Activated CD4-positive, alpha-beta T cell treated with anti-CD3 and anti-CD28 coated beads for 36 hours (primary cell): ENCODE data around the gene SURF6. TPM values are rescaled to one million over a fixed set of nuclear protein-coding genes. Genes with fewer than 3 reads are reported as not detected.
"Not testable (repeated sequence)": the region's sequence is repeated elsewhere in the genome, so short reads cannot be mapped to it uniquely, and the experiment has no call there.

Source experiments
- ATAC-seq: fragments of 200-7000 bp; cut with Tn5 transposase; one replicate; pipeline ENCODE4 v1.10.0; 2021; ENCODE audit warnings: mild to moderate bottlenecking, moderate library complexity
- CTCF ChIA-PET: fragments of 350-600 bp; sonication (Branson Sonifier 250); formaldehyde crosslinking; loops from one replicate; lab custom pipeline; 2021; ENCODE audit warnings: antibody characterized with exemption; lab: Charles Lee
- POLR2A ChIA-PET: fragments of 350-600 bp; sonication (Branson Sonifier 250); formaldehyde crosslinking; loops from one replicate; lab custom pipeline; 2021; ENCODE audit warnings: antibody characterized with exemption, inconsistent platforms; lab: Charles Lee
- DNase-seq: peaks from one replicate; pipeline ENCODE4 v3.0.0-alpha.2; 2020
- H3K27ac Mint-ChIP-seq: one replicate; pipeline ENCODE4 v1.8.0; 2021; ENCODE audit warnings: mixed read lengths
- H3K27me3 Mint-ChIP-seq: one replicate; pipeline ENCODE4 v1.8.0; 2021; ENCODE audit warnings: mixed read lengths
- H3K36me3 Mint-ChIP-seq: one replicate; pipeline ENCODE4 v1.8.0; 2021; ENCODE audit warnings: low read depth, mixed read lengths
- H3K4me1 Mint-ChIP-seq: one replicate; pipeline ENCODE4 v1.8.0; 2021; ENCODE audit warnings: mixed read lengths
- H3K4me3 Mint-ChIP-seq: one replicate; pipeline ENCODE4 v1.8.0; 2021; ENCODE audit warnings: mild to moderate bottlenecking, moderate library complexity, mixed read lengths
- H3K9me3 Mint-ChIP-seq: one replicate; pipeline ENCODE4 v1.8.0; 2021; ENCODE audit warnings: low read depth, mixed read lengths
- intact Hi-C, 2 experiments: fragments of 100-400 bp; cut with DNase I in 1 of 2; cut with micrococcal nuclease in 1 of 2; formaldehyde crosslinking; loops; one replicate each; pipeline versions ENCODE4 v1.14.2 to v1.15.1; 2022 to 2024; cut with DNase I, micrococcal nuclease
- total RNA-seq, 2 experiments: library from RNA; stranded (reverse); gene quantifications; one replicate each; pipeline ENCODE4 v1.2.3, GENCODE V29; 2021

The SURF6 gene
- total RNA-seq, 2 experiments from 2014 or later = 22.4 to 24.3 TPM

DNA sequence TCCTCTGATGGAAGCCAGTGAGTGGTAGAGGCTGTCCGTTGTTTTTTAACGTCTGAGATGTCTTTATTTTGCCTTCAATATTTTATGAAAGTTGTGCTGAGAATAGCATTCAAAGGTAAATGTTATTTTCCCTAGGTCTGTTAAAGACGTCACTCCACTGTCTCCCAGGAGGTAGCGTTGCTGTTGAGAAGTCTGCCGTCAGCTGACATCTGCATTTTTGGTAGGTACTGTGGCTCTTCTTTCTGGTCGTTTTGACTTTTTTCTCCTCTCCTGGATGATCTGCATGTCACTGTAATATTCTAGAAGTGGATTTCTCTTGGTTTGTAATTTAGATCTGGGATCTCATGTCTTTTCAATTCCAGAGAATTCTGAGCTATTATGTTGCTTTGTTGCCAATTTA lies 26.4 kb downstream of the SURF6 start:
- CTCF ChIA-PET = no interaction called here
- no peaks in the 10 kb centered on the region for H3K27me3 Mint-ChIP-seq
- no peak for DNase-seq
- ATAC-seq = no peak
- H3K4me1 Mint-ChIP-seq = no peaks in the 10 kb centered on the region
- H3K27ac Mint-ChIP-seq = no peak overlapping the region
- no peak overlapping the region for H3K4me3 Mint-ChIP-seq
- POLR2A ChIA-PET = no interaction called here
- H3K9me3 Mint-ChIP-seq = no peaks in the 10 kb centered on the region
- intact Hi-C loops = no loop called here
- H3K36me3 Mint-ChIP-seq = no peaks in the 10 kb centered on the region

DNA sequence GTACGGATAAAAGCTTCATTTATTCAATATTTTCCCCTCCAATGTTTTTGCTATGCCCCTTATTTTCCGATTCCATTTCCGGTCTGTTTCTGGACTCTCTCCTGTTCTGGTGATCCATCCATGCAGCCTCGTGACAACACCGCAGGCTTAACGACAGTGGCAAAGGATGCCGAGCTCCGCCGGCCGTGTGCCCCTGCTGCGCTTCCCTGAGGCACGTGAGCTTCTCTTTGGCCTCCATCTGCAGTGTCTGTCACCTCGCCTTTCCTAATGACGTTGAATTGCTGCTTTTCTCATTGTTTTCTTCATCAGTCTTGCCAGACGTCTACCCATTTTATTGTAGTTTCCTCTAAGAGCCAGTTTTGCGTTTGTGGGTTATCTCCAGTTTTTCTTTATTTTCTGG lies 28.7 kb downstream of the SURF6 start:
- ChIA-PET CTCF (interaction anchor here (0.7 kb wide), 1 partner anchor 9 kb away, joined by 3 read pairs; no protein-coding TSS in a partner anchor), POLR2A (no interaction called here)
- Mint-ChIP-seq H3K9me3 (no peaks in the 10 kb centered on the region), H3K27me3 (no peaks in the 10 kb centered on the region), H3K4me3 (no peak overlapping the region), H3K4me1 (no peaks in the 10 kb centered on the region), H3K27ac (no peak overlapping the region), H3K36me3 (no peaks in the 10 kb centered on the region)
- intact Hi-C loops = no loop called here
- ATAC-seq = no peak
- DNase-seq = no peak

DNA sequence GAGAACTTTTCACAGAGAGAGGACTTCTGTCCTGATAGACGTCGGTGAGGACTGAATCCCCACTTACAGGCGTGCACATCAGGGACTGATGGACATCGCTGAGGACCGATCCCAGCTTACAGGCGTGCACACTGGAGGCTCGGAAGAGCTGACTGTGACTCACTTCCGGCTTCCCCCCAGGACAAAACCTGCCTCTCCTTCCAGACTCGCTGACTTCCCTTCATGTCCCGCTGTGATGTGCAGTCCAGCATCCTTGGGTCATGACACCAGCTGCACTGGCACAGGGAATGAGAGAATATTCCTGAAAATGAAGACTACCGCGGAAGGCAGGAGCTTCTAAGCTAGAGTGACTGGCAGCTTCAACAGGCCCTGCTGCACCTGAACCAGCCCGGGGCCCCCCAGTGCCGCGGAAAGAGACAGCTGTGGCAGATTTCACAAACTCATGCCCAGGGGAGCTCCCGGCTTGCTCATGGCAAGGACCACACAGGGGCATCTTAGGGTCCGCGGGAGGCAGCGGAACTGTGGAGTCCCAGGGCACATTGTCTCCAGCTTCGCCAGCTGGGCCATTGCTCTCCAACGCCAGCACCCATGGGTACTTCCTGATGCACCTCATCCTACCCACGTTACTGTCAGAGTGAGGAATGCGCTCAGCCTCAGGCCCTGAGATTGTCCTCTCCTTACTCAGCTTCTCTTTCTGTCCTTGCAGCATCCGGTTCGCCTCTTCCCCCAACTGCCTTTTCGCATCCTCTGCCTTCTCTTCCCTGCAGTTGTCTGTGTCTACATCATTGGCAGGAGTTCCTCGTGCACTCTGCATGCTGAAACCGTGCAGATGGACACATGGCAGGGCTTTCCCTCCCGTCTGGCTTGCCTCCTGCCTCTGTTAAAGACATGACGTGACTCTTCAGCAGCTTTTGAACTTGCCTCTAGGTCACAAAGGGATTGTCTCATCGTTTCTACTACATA lies 29.5 kb downstream of the SURF6 start:
- H3K36me3 Mint-ChIP-seq = no peaks in the 10 kb centered on the region

DNA sequence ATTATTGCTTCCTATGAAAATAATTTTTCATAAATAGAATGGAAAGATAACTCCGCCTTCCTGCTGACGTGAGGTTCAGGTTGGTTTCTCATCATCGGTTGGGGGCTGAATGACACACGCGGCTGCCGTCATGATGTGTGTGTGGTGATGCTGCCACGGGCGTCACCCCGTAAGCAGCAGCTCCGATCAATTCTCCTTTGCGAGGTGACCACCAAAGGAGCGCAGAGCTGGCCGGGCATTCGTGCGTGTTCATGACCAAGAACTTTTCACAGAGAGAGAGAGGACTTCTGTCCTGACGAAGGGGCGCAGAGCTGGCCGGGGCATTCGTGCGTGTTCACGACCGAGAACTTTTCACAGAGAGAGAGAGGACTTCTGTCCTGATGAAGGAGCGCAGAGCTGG lies 30.3 kb downstream of the SURF6 start:
- Mint-ChIP-seq H3K4me3 (no peak overlapping the region), H3K36me3 (no peaks in the 10 kb centered on the region), H3K27ac (no peak overlapping the region), H3K4me1 (no peaks in the 10 kb centered on the region), H3K9me3 (no peaks in the 10 kb centered on the region), H3K27me3 (no peaks in the 10 kb centered on the region)
- ATAC-seq (no peak), DNase-seq (no peak)
- intact Hi-C loops = no loop called here
- ChIA-PET CTCF (no interaction called here), POLR2A (no interaction called here)

More for the DNA sequence above, 29.5 kb downstream of the SURF6 start:
- Mint-ChIP-seq H3K27me3 (no peaks in the 10 kb centered on the region), H3K27ac (no peak overlapping the region), H3K4me1 (no peaks in the 10 kb centered on the region), H3K4me3 (no peak overlapping the region), H3K9me3 (no peaks in the 10 kb centered on the region)
- intact Hi-C loops = no loop called here
- CTCF ChIA-PET = interaction anchor here (0.6 to 0.9 kb wide), 3 partner anchors 10 to 436 kb away, joined by 3 read pairs; no protein-coding TSS in a partner anchor
- POLR2A ChIA-PET = interaction anchor here (0.5 kb wide), 1 partner anchor 219 kb away, joined by 3 read pairs; no protein-coding TSS in a partner anchor
- ATAC-seq (no peak), DNase-seq (no peak)

DNA sequence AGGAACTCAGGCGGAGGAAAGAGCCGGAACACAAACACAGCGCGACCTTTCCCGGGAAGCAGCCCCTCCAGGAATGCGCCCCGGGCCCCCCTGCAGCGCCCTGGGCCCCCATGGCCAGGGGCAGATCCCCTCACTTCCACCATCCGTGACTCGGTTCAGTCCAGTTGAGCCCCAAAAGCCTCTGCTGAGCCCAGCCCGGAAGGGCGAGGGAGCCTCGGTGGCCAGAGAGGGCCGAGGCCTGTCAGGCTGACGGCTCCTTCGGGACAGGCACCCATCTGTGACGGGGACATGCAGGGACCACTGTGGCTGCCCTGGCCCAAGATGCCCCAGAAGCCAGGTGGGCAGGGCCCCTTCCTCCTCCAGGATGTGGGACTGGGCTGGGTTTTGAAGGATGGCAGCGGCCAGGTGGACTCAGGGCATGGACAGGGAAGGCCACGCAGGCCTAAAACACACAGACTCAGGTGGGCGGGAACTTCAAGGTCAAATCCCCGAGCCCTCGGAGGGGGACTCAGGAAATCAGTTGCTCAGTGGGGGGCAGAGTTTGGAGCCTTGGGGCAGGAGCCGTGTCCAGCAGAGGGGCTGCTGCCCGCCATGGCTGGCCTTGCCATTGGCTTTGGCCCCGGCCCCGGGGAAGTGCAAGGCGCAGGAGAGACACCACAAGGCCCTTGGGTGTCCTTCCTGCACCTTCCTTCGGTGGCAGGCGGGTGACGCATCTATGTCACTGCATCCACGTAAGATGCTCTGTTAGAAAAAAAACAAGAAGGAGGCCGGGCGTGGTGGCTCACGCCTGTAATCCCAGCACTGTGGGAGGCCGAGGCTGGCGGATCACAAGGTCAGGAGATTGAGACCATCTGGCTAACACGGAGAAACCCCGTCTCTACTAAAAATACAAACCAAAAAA lies 31.3 kb downstream of the SURF6 start:
- ATAC-seq (no peak), DNase-seq (no peak)
- ChIA-PET CTCF (no interaction called here), POLR2A (interaction anchor here (0.7 kb wide), 1 partner anchor 119 kb away, joined by 3 read pairs; no protein-coding TSS in a partner anchor)
- intact Hi-C loops = no loop called here
- Mint-ChIP-seq H3K4me1 (no peaks in the 10 kb centered on the region), H3K27me3 (no peaks in the 10 kb centered on the region), H3K27ac (no peak overlapping the region), H3K9me3 (no peaks in the 10 kb centered on the region), H3K36me3 (no peaks in the 10 kb centered on the region), H3K4me3 (no peak overlapping the region)

DNA sequence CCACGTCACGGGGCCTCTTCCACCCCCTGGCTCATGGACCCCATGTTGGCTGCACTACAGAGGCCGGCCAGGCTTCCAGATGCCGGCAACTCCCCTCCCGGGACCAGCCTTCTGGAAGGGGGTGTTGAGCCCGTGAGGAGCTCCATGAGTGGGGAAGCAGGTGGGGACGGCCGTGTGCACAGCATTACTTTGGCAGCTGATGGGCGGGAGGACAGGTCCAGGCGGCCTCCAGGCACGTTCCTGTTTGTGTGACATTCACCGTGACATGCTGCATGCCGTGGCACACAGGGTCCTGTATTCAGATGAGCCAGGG lies 31.9 kb downstream of the SURF6 start:
- ChIA-PET CTCF (no interaction called here), POLR2A (no interaction called here)
- H3K4me3 Mint-ChIP-seq = no peak overlapping the region
- intact Hi-C loops = no loop called here
- no peak overlapping the region for H3K27ac Mint-ChIP-seq
- no peak for ATAC-seq
- peaks cover 3% of the 10 kb centered on the region for H3K27me3 Mint-ChIP-seq
- H3K9me3 Mint-ChIP-seq = no peaks in the 10 kb centered on the region
- DNase-seq = no peak
- no peaks in the 10 kb centered on the region for H3K4me1 Mint-ChIP-seq
- no peaks in the 10 kb centered on the region for H3K36me3 Mint-ChIP-seq

DNA sequence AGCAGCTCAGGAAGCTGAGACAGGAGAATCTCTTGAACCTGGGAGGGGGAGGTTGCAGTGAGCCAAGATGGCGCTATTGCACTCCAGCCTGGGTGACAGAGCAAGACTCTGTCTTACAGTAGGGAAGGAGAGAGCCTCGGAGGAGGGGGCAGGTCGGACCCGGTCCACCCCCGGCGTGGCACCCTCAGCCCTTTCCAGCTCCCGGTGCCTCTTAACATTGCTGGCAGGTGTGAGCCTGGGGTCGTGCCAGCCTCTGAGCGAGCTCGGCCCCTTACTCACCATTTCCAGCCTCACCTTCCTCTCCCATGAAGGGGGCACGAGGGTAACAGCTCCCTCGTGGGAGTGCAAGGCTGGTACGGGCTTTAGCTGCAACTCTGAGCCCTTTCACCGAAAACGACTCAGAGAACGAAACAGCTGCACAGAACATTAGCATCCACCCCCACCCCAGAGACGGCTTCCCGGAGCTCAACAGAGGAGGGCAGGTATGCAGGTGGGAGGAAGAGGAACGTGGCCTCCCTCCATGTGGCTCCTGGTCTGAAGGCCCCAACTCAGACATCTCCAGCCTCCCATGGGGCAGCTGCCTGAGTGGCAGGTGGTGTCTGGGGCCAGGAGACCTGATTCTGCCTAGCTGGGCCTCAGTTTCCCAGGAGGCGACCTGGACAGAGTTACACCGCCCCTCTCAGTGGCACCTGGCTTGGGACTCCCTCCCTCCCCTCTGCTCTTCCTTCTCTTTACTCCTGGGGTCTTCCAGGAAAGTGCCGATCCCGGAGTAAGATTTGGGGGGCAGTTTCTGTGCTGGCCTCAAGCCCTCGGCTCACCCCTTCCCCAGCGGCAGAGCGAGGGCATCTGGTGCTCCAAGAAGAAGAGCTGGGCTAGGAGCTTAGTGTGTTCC lies 32.5 kb downstream of the SURF6 start:
- CTCF ChIA-PET = no interaction called here

DNA sequence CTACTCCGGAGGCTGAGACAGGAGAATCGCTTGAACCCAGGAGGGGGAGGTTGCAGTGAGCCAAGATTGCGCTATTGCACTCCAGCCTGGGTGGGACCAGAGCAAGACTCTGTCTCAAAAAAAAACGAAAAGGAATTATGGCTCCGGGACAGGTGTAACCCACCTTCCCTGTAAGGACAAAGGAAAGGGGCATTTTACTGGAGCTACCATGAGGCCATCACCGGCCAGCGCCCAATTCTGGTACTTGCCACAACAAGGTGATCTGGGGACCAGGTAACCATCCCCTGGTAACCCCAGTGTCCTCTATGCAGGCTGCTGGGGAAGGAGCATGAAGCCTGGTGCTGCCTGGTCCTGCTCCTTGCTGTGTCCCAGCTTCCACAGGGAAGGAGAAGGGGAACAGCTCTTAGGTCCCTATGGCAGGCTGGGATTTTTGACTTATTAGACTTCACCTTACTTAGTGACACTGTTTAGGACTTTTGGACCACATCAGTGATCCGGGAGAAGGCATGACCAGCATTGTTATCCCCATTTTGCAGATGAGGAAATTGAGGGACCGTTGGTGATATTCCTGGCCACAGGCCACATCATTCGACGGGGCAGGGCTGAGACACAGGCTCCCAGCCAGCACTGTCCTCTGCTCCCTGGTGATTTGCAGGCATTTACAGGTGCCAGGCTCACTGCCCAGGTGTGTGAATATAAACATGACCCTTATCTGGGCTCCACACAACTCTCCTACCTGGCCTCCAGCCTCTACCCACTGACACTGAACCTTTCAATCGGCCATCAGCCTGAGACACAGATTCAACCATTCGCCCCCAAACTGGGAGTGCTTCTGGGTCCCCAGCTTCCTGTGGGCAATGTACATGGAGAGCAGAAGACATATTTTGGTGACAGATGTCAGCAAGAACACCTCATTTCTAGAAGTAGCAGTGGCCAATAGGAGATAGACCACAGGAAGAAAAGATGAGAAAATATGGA lies 34.4 kb downstream of the SURF6 start:
- ChIA-PET POLR2A (no interaction called here), CTCF (interaction anchor here (0.7 kb wide), 1 partner anchor 114 kb away, joined by 4 read pairs; no protein-coding TSS in a partner anchor)
- ATAC-seq (no peak), DNase-seq (no peak)
- H3K4me1 Mint-ChIP-seq = no peaks in the 10 kb centered on the region
- peaks cover 3% of the 10 kb centered on the region for H3K27me3 Mint-ChIP-seq
- H3K4me3 Mint-ChIP-seq = no peak overlapping the region
- H3K27ac Mint-ChIP-seq = no peak overlapping the region
- H3K9me3 Mint-ChIP-seq = no peaks in the 10 kb centered on the region
- intact Hi-C loops = no loop called here
- no peaks in the 10 kb centered on the region for H3K36me3 Mint-ChIP-seq

More for the DNA sequence above, 32.5 kb downstream of the SURF6 start:
- DNase-seq (no peak), ATAC-seq (no peak)
- intact Hi-C loops = no loop called here
- no peak overlapping the region for H3K27ac Mint-ChIP-seq
- H3K27me3 Mint-ChIP-seq = peaks cover 3% of the 10 kb centered on the region
- no peaks in the 10 kb centered on the region for H3K36me3 Mint-ChIP-seq
- POLR2A ChIA-PET = no interaction called here
- H3K4me1 Mint-ChIP-seq = no peaks in the 10 kb centered on the region
- H3K9me3 Mint-ChIP-seq = no peaks in the 10 kb centered on the region
- H3K4me3 Mint-ChIP-seq = no peak overlapping the region

DNA sequence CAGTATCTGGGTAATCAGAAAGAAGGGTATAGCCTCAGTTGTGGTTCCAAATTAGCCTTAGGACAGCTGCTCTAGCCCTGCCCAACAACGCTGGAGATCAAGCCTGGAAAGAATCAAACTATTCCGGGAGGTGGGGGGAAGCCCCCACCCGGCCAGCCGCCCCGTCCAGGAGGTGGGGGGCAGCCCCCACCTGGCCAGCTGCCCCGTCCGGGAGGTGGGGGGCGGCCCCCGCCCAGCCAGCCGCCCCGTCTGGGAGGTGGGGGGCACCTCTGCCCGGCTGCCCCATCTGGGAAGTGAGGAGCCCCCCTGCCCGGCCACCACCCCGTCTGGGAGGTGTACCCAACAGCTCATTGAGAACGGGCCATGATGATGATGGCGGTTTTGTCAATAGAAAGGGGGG lies 36.0 kb downstream of the SURF6 start:
- H3K9me3 Mint-ChIP-seq, DNase-seq, intact Hi-C loops, H3K4me1 Mint-ChIP-seq, H3K4me3 Mint-ChIP-seq, H3K36me3 Mint-ChIP-seq, H3K27ac Mint-ChIP-seq, POLR2A ChIA-PET, CTCF ChIA-PET, ATAC-seq, H3K27me3 Mint-ChIP-seq: not testable (repeated sequence)

DNA sequence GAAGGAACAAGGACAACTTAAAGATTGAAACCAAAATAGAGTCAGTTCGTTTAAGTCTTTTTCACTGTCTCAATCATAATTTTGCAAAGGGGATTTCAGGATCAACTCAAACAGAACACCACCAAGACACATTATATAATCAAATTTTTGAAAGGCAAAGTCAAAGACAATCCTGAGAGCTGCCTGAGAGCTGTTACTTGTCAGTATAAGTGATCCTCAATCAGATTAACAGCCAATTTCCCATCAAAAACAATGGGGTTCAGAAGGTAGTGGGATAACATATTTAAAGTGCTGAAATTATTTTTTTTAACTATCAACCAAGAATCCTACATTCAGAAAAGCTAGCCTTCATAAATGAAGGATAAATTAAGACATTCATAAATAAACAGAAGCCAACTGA lies 41.7 kb downstream of the SURF6 start:
- H3K27me3 Mint-ChIP-seq = peaks cover 15% of the 10 kb centered on the region
- no peaks in the 10 kb centered on the region for H3K36me3 Mint-ChIP-seq
- no peak for ATAC-seq
- no peaks in the 10 kb centered on the region for H3K4me1 Mint-ChIP-seq
- intact Hi-C loops = loop anchor here in 1 of 2 experiments (5.0 kb wide), 1 partner anchor 38 kb away; no protein-coding TSS in a partner anchor
- ChIA-PET CTCF (interaction anchor here (0.8 kb wide), 1 partner anchor 23 kb away, joined by 3 read pairs; no protein-coding TSS in a partner anchor), POLR2A (no interaction called here)
- H3K4me3 Mint-ChIP-seq = no peak overlapping the region
- no peak for DNase-seq
- H3K9me3 Mint-ChIP-seq = peaks cover 15% of the 10 kb centered on the region
- no peak overlapping the region for H3K27ac Mint-ChIP-seq
